NT2/D1 (cell line): ENCODE measurements around the gene ARHGAP32.

Experiments
- YY1 ChIP-seq: IDR thresholded peaks from 2 replicates; pipeline ENCODE4 v1.6.1; 2011; ENCODE audit not compliant: insufficient read length, insufficient read depth
- ZNF274 ChIP-seq: IDR thresholded peaks from 2 replicates; pipeline ENCODE4 v1.6.1; 2011; ENCODE audit warnings: mild to moderate bottlenecking, low read depth, low read length

- TF ChIP-seq YY1, result no peak
- no peak for TF ChIP-seq ZNF274
Observed at GRCh38 chr11:129041611-129042018, 150.5 kb downstream of the ARHGAP32 start.
